SIG-M5 treated with dmso at 0.1 percent for 504 hours (cell line): Measurements from ENCODE around the gene LTBP3.
A peak's percentile ranks its signal among the peaks of the same experiment; 100 is the strongest.
"Not testable (repeated sequence)": the region's sequence is repeated elsewhere in the genome, so short reads cannot be mapped to it uniquely, and the experiment has no call there.

Source experiments
- DNase-seq: peaks from one replicate; lab custom pipeline; 2025; ENCODE audit not compliant: unreplicated experiment; lab: John Stamatoyannopoulos, UW

Gene LTBP3

GRCh38 chr11:65572356-65573051, 14.3 kb upstream of the LTBP3 start, which contains the start of gene FAM89B:
TSS of gene FAM89B (plus strand) at chr11:65572538. CDS start at chr11:65572670, 132 bp downstream.
- peak; percentile 78 for DNase-seq

DNA sequence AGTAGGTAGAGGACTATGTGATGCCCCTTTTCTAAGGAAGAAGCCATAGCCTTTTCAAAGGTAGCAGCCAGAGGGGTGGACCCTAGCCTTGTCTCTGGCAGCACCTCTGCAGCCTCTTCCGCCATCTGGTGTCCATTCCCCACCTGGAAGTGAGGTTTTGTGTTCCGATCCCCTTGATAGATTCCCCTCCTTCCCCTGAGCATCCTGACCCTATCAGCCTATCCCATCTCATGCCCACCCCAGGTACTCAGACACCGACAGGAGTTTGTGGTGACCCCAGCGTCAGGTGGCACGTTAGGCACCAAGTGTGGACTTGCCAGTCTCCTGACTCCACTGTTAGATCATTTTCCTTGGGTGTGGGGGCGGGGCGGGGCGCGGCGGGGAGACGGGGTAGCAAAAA, 13.8 kb upstream of the LTBP3 start:
- DNase-seq: peak; percentile 34

DNA sequence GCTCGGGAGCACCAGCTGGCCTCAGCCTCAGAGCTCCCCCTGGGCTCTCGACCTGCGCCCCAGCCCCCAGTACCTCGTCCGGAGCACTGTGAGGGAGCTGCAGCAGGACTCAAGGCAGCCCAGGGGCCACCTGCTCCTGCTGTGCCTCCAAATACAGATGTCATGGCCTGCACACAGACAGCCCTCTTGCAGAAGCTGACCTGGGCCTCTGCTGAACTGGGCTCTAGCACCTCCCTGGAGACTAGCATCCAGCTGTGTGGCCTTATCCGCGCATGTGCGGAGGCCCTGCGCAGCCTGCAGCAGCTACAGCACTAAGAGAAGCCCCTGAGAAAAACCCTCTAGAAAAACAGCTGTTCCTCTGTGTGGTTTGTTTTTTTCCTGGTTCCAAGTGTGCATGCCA, 13.3 kb upstream of the LTBP3 start:
- DNase-seq: no peak

- DNase-seq: peak; percentile 99
These were observed 12.1 kb upstream of the LTBP3 start, which contains the start of gene ZNRD2 for GRCh38 chr11:65569973-65570918. TSS of gene ZNRD2 (plus strand) at chr11:65570477. CDS start at chr11:65570492, 15 bp downstream.

- DNase-seq: peak; percentile 49
These were observed 11.2 kb upstream of the LTBP3 start for GRCh38 chr11:65569164-65569972.

DNA sequence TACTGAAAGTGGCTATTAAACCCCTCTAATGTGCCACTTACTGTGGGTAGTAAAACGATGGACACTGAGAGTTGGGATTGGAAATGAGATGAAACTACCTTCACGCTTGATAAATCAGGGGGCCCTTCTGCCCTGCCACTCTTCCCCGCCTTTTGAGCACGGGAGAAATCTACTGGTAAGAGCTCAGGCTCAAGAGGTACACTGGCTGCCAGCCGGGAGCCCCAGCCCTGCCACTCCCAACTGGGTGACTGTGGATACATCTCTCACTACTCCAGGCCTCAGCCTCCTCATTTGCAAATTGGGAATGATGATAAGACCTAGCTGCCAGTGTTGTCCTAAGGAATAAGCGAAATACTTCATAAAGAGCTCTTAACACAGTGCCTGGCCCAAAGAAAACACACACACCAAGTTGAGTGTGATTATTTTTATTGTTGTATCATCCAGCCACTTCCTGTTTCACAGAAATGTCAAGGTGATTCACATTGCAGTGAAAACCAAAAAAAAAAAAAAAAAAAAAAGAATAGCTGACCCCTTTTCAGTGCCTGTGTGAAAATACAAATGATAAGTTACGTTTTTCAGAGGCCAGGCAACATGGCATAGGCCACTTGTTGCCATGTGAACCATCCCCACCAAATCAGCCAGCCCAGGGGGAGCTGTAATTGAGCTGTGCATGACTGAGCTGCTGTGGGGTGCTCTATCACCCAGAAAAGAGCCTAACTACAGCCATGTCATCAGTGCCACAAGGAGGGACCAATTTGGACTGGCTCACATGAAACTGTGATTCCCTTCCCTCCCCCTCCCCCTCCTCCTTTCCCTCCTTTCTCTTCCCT, 7.7 kb upstream of the LTBP3 start:
- DNase-seq: no peak

- not testable (repeated sequence) for DNase-seq
These were observed 6.9 kb upstream of the LTBP3 start for GRCh38 chr11:65564879-65565559.

DNA sequence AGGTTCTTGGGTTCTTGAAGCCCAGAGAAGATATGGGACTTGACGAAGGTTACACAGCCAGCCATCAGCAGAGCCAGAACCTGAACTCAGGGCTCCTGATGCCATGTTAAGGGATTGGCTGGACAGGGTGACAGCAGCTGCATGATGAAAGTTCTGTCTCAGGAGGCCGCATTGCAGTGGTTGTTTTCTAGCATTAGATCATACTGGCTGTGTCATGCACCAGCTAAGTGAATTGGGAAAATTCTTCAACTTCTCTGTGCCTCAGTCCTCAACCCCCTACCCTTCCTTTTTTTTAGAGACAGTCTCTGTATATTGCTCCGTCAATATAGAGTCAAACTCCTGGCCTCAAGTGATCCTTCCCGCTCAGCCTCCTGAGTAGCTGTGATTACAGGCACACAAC, 5.4 kb upstream of the LTBP3 start:
- no peak for DNase-seq

DNA sequence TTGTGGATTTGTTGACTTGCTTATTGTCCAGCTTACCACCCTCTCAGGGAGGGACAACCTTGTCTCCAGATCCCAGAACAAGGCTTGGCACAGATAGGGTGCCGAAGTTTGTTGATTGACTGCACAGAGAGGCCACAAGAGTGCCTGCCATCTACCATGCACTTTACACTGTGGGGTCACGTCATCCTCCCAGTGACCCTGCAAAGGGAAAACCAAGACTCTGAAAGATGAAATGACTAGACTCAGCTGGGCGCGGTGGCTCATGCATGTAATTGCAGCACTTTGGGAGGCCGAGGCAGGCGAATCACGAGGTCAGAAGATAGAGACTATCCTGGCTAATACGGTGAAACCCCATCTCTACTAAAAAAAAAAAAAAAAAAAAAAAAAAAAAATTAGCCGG, 4.6 kb upstream of the LTBP3 start:
- no peak for DNase-seq

- no peak for DNase-seq
These were observed 3.9 kb upstream of the LTBP3 start for GRCh38 chr11:65562020-65562419.

DNA sequence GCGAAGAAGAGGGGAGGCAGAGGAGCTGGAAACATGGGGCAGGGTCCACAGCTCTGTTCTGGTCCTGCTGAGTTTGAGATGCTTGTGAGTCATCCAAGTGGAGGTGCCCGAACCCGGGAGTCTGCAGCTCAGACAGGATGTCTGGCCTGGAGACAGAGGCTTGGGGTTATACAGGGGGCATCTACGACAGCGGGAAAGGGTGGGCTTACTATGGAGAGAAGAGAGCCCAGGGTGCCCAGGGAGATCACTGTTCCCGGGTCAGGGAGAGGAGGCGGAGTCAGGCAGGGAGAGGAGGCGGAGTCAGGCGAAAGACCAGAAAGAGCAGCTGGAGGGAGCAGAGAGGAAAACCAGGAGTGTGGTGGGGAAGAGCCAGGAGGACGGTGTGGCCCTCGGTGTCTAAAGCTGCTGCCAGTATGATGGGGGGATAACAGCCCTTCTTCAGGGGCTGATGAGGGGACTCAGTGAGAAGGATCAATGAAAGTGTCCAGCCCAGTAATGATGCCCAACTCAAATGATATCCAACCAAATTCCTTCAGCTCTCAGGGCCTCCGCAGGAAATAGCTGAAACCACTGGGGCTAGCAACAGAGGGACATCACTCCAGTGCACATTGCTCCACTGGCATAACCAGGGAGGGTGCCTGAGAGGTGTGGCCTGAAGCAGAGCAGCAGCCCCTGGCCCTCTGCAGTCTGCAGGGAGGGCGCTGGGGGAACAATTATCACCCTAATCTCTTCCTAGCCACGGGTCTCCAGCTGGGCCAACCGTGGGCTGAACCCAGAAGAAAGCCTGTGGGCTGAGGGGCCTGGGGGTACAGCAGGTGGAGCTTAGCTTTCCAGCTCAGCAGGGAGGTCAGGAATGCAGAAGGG, 2.6 kb upstream of the LTBP3 start:
- no peak for DNase-seq

- no peak for DNase-seq
These were observed 1.9 kb upstream of the LTBP3 start for GRCh38 chr11:65559951-65560537.

DNA sequence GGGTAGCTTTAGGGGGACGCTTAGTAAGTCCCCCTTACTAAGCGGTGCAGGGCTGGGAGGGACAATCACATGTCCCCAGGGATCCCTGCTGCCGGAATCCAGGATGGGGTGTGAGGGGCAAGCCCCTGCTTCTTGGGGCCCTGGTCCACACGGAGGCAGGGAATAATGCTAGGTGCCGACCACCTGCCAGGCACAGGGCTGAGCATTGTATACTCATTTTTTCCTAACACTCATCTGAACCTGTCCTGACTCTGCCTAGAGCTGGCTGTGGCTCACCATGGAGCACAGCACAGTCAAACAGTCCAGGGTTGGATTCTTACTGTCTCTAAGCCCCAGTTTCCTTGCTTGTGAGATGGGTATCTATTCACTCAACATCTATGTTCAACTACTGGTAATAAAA, 1.4 kb upstream of the LTBP3 start:
- DNase-seq: no peak

DNA sequence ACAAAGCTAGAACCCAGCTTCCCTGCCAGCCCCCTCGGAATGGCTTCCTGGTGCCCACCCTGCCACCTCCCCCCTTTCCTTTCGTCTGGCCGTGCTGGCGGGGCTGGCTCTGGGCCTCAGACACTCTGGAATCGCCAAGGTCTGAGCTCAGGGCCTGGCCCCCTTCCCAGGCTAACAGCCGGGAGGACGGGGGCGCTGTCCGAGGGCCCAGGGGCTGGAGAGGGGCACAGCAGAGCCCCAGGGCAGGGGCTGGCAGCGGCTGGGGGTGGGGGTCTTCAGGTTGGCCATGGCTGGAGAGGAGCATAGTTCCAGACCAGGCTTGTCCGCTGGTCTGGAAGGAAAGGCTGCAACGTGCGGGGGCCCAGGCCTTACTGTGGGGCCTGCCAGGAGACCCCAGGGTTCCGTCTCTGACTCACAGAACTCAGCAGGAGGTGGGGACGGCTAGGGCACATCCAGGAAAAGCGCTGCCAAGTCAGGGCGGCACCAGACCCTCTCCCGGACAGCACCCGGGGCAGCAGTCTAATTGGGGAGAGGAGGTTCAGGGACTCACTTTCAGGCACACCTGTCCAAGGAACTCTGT, 861 bp upstream of the LTBP3 start:
- DNase-seq: no peak

- DNase-seq: no peak
These were observed 718 bp downstream of the LTBP3 start for GRCh38 chr11:65557280-65558001.

GRCh38 chr11:65556470-65557279, 1.5 kb downstream of the LTBP3 start:
- DNase-seq: no peak
